K562 (cell line): ENCODE data around the gene KCNT1. TPM values are rescaled to one million over a fixed set of nuclear protein-coding genes. Genes with fewer than 3 reads are reported as not detected.
A peak's percentile ranks its signal among the peaks of the same experiment; 100 is the strongest.

ENCODE experiments used
- ATAC-seq: fragments of 200-7000 bp; cut with Tn5 transposase; 3 replicates; pipeline ENCODE4 v1.9.1; 2020; ENCODE audit warnings: moderate library complexity
- BruUV-seq: library from RNA; stranded (reverse); fragments of 400-500 nt; replicated peaks from 2 replicates; lab custom pipeline; 2021; lab: Mats Ljungman, UMichigan
- CTCF ChIA-PET: fragments of 300-600 bp; formaldehyde crosslinking; extraction: SDS; loops from one replicate; lab custom pipeline; 2021; ENCODE audit warnings: low intra/inter-chr PET ratio; lab: Yijun Ruan, JAX
- POLR2A ChIA-PET: fragments of 300-600, 350-650 bp; sonication (Branson Sonifier 250); formaldehyde crosslinking; extraction: SDS; loops from one replicate; lab custom pipeline; 2021; ENCODE audit warnings: antibody characterized with exemption, inconsistent platforms; lab: Yijun Ruan, JAX
- DNase-seq, 4 experiments: peaks; one replicate each; pipeline versions ENCODE4 v3.0.0 to v3.0.0-alpha.2; 2011 to 2018; ENCODE audit warnings: low spot score in 3 of 4, mixed read lengths in 3 of 4; ENCODE audit errors: extremely low read depth in 1 of 4
- FAIRE-seq: peaks from 2 replicates; lab custom pipeline; 2011; peaks lifted over from hg19 to GRCh38; lab: Jason Lieb, UNC
- H2AFZ ChIP-seq: 2 replicates; pipeline ENCODE4 v1.6.0; 2011; ENCODE audit warnings: low read depth, low read length, control low read depth, inconsistent platforms
- H3K27ac ChIP-seq: fragments of 200-600 bp; 3 replicates; pipeline ENCODE4 v1.8.0; 2011; ENCODE audit warnings: low read depth, mild to moderate bottlenecking, control low read depth, inconsistent platforms, low read length, moderate library complexity, mixed read lengths; ENCODE audit errors: extremely low read depth
- H3K27me3 ChIP-seq, 2 experiments: fragments of 300-600 bp in 1 of 2; 2 replicates in 1 of 2; 3 replicates in 1 of 2; pipeline versions ENCODE4 v1.6.0 to v1.8.0; 2011; ENCODE audit warnings: inconsistent platforms in 2 of 2, low read length in 2 of 2, mild to moderate bottlenecking in 1 of 2, mixed read lengths in 1 of 2, moderate library complexity in 1 of 2; ENCODE audit not compliant: control insufficient read depth in 2 of 2, insufficient read depth in 2 of 2
- H3K36me3 ChIP-seq: fragments of 300-600 bp; 3 replicates; pipeline ENCODE4 v1.8.0; 2011; ENCODE audit warnings: mild to moderate bottlenecking, low read length, inconsistent platforms; ENCODE audit not compliant: control insufficient read depth, insufficient read depth
- H3K4me1 ChIP-seq, 2 experiments: fragments of 200-600 bp in 1 of 2; replicated peaks in 1 of 2; 2 replicates in 1 of 2; 3 replicates in 1 of 2; pipeline versions ENCODE4 v1.5.1 to v1.8.0; 2011; ENCODE audit warnings: inconsistent platforms in 2 of 2, low read length in 2 of 2, mild to moderate bottlenecking in 1 of 2, mixed read lengths in 1 of 2, moderate library complexity in 1 of 2; ENCODE audit not compliant: control insufficient read depth in 2 of 2, insufficient read depth in 2 of 2
- H3K4me2 ChIP-seq: 2 replicates; pipeline ENCODE4 v1.6.1; 2011; ENCODE audit warnings: low read length, control low read depth, inconsistent platforms, mixed read lengths; ENCODE audit not compliant: insufficient read depth
- H3K4me3 ChIP-seq: fragments of 200-600 bp; sonication (generic), shearing (Covaris generic); 2 replicates; pipeline ENCODE4 v1.5.1; 2016; ENCODE audit warnings: control low read depth, inconsistent platforms
- H3K79me2 ChIP-seq: fragments of 200-600 bp; 3 replicates; pipeline ENCODE4 v1.8.0; 2011; ENCODE audit warnings: low read length, inconsistent platforms; ENCODE audit not compliant: control insufficient read depth, insufficient read depth
- H3K9ac ChIP-seq, 2 experiments: 2 replicates each; pipeline versions ENCODE4 v1.6.0 to v1.6.1; 2011; ENCODE audit warnings: low read depth in 2 of 2, low read length in 2 of 2, control low read depth in 1 of 2, inconsistent platforms in 1 of 2, mild to moderate bottlenecking in 1 of 2, mixed read lengths in 1 of 2; ENCODE audit not compliant: insufficient read depth in 1 of 2
- H3K9me1 ChIP-seq: one replicate; pipeline ENCODE4 v1.6.0; 2011; ENCODE audit warnings: inconsistent platforms, mild to moderate bottlenecking, low read length, moderate library complexity; ENCODE audit not compliant: control insufficient read depth, insufficient read depth
- H3K9me3 ChIP-seq: replicated peaks from 2 replicates; pipeline ENCODE4 v1.5.1; 2011; ENCODE audit warnings: low read depth, low read length, inconsistent platforms; ENCODE audit not compliant: control insufficient read depth, insufficient read depth
- H4K20me1 ChIP-seq: replicated peaks from 2 replicates; pipeline ENCODE4 v1.6.1; 2011; ENCODE audit warnings: low read length, inconsistent platforms, mixed read lengths; ENCODE audit not compliant: control insufficient read depth, insufficient read depth
- ARID1B ChIP-seq: fragments of 450-650 bp; IDR thresholded peaks from 2 replicates; pipeline ENCODE4 v1.6.1; 2016; ENCODE audit warnings: antibody characterized with exemption, mild to moderate bottlenecking, inconsistent platforms
- ARID3A ChIP-seq: IDR thresholded peaks from 2 replicates; pipeline ENCODE4 v1.6.1; 2012; ENCODE audit warnings: low read depth, low read length, improper control_type of control experiment, borderline replicate concordance
- KLF6 ChIP-seq: fragments of 250-450 bp; sonication (Bioruptor Pico); IDR thresholded peaks from 2 replicates; pipeline ENCODE4 v1.4.0; 2020; ENCODE audit warnings: mild to moderate bottlenecking, moderate library complexity, borderline replicate concordance
- MAX ChIP-seq: sonication (generic); formaldehyde crosslinking; IDR thresholded peaks from 2 replicates; pipeline ENCODE4 v1.9.0; 2022; ENCODE audit warnings: mild to moderate bottlenecking, missing genetic modification reagents
- ZNF121 ChIP-seq: sonication (generic); formaldehyde crosslinking; conservative IDR thresholded peaks from 2 replicates; pipeline ENCODE4 v1.8.0; 2022; ENCODE audit warnings: missing genetic modification reagents
- WGBS: fragments of 100-300 bp; shearing (Covaris generic); methylation state at CpG from one replicate; pipeline ENCODE4 v1.1.6; 2016; ENCODE audit warnings: low coverage, mixed read lengths; ENCODE audit not compliant: insufficient coverage; ENCODE audit errors: missing lambda C conversion rate; 5-methylcytosine and 5-hydroxymethylcytosine counted together
- in situ Hi-C: fragments of 300-500 bp; cut with MboI; formaldehyde crosslinking; loops from 4 replicates; pipeline ENCODE4 v1.15.0; 2018; ENCODE audit warnings: inconsistent platforms, mixed read lengths
- intact Hi-C: fragments of 100-400 bp; cut with micrococcal nuclease; formaldehyde crosslinking; loops from 2 replicates; pipeline ENCODE4 v1.14.2; 2022
- polyA plus RNA-seq, 8 experiments: library from polyadenylated mRNA; depleted of rRNA in 4 of 8; stranded (reverse) in 5 of 8; unstranded in 3 of 8; fragments of >200 nt; fragmentation: Nextera tagmentation in 2 of 8; fragmentation: Illumina TruSeq in 1 of 8; extraction: Ambion mirVana in 2 of 8; extraction: Trizol in 1 of 8; gene quantifications; 2 replicates each; pipeline versions ENCODE4 v1.2.1 to v1.2.3, GENCODE V29; 2011 to 2014; ENCODE audit warnings: inconsistent platforms in 1 of 8, missing spikeins in 1 of 8
- total RNA-seq, 7 experiments: library from RNA; depleted of rRNA in 6 of 7; stranded (reverse); fragments of >200 nt in 6 of 7; fragmentation: Illumina TruSeq in 2 of 7; extraction: Trizol in 2 of 7; gene quantifications; 2 replicates each; pipeline versions ENCODE4 v1.2.1 to v1.2.3, GENCODE V29; 2011 to 2021; ENCODE audit warnings: low replicate concordance in 1 of 7
- TF ChIP-seq, protein P1 (sequence below): fragments of 250-450 bp; sonication (Bioruptor Pico); IDR thresholded peaks from 2 replicates; pipeline ENCODE4 v1.4.0; 2020

Gene KCNT1
- total and polyA plus RNA-seq, 9 of the 15 experiments (the other 6 are each of a cell fraction or from before 2014, with no cell fraction given), result 0.05 TPM; not detected in 8

DNA sequence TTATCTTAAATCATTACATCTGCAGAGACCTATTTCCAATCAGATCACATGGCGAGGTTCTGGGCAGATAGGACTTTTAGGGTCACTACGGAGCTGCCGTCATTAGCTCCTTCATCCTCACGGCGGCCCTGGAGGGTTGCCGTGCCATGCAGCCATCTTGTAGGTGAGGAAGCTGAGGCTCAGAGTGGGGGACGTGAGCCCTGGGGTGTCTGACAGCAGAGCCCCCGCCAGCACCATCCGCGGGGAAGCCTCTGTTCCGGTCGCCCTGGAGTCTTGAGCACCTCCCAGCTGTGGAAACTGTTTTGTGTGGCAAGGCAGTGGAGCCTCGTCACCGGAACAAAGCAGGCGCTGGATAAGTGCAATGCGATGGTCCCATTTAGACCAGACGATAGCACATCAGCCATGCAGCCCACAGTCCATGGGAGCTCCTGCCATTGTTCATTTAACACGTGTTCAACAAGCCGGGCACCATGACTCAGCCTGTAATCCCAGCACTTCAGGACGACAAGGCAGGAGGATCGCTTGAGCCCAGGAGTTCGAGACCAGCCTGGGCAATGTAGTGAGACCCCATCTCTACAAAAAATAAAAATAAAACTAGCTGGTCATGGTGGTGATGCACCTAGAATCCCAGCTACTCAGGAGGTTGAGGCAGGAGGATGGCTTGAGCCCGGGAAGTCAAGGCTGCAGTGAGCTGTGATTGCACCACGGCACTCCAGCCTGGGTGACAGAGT, 61.9 kb downstream of the KCNT1 start:
- Histone ChIP-seq H3K9me1 (no peaks in the 10 kb centered on the region), H3K9me3 (peaks cover 3% of the 10 kb centered on the region; the same call in 1 of the 2 replicates), H3K27ac (no peak overlapping the region), H3K9ac (no peak overlapping the region), H3K4me3 (no peak overlapping the region), H2AFZ (no peak overlapping the region), H3K79me2 (no peaks in the 10 kb centered on the region), H3K36me3 (no peaks in the 10 kb centered on the region), H4K20me1 (peaks cover 5% of the 10 kb centered on the region; the same call in 1 of the 2 replicates), H3K27me3 (peaks cover 5 to 44% of the 10 kb centered on the region in 2 experiments; a peak in 4 of 5 replicates), H3K4me2 (no peak overlapping the region), H3K4me1 (peaks cover 0 to 17% of the 10 kb centered on the region in 2 experiments; a peak in 1 of 5 replicates)
- no peak for ATAC-seq
- ChIA-PET CTCF (no interaction called here), POLR2A (interaction anchor here (0.8 kb wide), 1 partner anchor 125 kb away, joined by 3 read pairs; the partner anchor contains the start of gene GLT6D1)
- TF ChIP-seq MAX (CRISPR knock-in tag) (no peak), ZNF121 (CRISPR knock-in tag) (peak; percentile 55; the same call in 1 of the 2 replicates), KLF6 (no peak)
- WGBS, result 2% methylated on average over 24 of the region's 24 CpGs
- FAIRE-seq, result no peak
- no peak for DNase-seq
- intact Hi-C loops (no loop called here), in situ Hi-C loops (no loop called here)
- BruUV-seq, result no TSS peak

DNA sequence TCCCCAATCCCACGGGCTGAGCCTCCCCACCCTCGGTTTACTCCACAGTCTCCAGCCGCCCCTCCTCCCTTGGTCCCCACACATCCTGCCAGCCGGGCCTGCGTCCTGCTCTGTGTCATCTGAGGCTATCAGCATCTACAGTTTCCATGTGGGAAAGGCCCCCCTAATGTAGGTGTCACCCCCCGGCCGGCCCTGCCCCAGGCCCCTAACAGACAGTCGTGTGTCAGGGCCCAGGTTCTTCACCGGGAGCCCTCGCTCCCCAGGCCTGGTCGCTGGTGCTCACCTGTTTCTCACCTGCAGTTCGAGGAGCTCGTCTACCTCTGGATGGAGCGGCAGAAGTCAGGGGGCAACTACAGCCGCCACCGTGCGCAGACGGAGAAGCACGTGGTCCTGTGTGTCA, 62.7 kb downstream of the KCNT1 start:
- peaks cover 3% of the 10 kb centered on the region; the same call in 1 of the 2 replicates for H3K9me3 ChIP-seq
- H3K4me1 ChIP-seq, result peaks cover 0 to 18% of the 10 kb centered on the region in 2 experiments; a peak in 1 of 5 replicates
- ATAC-seq, result no peak
- POLR2A ChIA-PET, result no interaction called here
- H3K36me3 ChIP-seq, result no peaks in the 10 kb centered on the region
- intact Hi-C loops (no loop called here), in situ Hi-C loops (no loop called here)
- no peak for FAIRE-seq
- no peak overlapping the region for H3K4me2 ChIP-seq
- no peak overlapping the region for H3K4me3 ChIP-seq
- 3% methylated on average over 19 of the region's 19 CpGs for WGBS
- CTCF ChIA-PET, result no interaction called here
- H3K9me1 ChIP-seq, result no peaks in the 10 kb centered on the region
- H3K79me2 ChIP-seq, result no peaks in the 10 kb centered on the region
- H2AFZ ChIP-seq, result no peak overlapping the region
- no TSS peak for BruUV-seq
- no peaks in the 10 kb centered on the region for H4K20me1 ChIP-seq
- H3K9ac ChIP-seq, result no peak overlapping the region
- no peak for DNase-seq
- peaks cover 5 to 40% of the 10 kb centered on the region in 2 experiments; a peak in 4 of 5 replicates for H3K27me3 ChIP-seq
- H3K27ac ChIP-seq, result no peak overlapping the region
- TF ChIP-seq, protein P1, sequence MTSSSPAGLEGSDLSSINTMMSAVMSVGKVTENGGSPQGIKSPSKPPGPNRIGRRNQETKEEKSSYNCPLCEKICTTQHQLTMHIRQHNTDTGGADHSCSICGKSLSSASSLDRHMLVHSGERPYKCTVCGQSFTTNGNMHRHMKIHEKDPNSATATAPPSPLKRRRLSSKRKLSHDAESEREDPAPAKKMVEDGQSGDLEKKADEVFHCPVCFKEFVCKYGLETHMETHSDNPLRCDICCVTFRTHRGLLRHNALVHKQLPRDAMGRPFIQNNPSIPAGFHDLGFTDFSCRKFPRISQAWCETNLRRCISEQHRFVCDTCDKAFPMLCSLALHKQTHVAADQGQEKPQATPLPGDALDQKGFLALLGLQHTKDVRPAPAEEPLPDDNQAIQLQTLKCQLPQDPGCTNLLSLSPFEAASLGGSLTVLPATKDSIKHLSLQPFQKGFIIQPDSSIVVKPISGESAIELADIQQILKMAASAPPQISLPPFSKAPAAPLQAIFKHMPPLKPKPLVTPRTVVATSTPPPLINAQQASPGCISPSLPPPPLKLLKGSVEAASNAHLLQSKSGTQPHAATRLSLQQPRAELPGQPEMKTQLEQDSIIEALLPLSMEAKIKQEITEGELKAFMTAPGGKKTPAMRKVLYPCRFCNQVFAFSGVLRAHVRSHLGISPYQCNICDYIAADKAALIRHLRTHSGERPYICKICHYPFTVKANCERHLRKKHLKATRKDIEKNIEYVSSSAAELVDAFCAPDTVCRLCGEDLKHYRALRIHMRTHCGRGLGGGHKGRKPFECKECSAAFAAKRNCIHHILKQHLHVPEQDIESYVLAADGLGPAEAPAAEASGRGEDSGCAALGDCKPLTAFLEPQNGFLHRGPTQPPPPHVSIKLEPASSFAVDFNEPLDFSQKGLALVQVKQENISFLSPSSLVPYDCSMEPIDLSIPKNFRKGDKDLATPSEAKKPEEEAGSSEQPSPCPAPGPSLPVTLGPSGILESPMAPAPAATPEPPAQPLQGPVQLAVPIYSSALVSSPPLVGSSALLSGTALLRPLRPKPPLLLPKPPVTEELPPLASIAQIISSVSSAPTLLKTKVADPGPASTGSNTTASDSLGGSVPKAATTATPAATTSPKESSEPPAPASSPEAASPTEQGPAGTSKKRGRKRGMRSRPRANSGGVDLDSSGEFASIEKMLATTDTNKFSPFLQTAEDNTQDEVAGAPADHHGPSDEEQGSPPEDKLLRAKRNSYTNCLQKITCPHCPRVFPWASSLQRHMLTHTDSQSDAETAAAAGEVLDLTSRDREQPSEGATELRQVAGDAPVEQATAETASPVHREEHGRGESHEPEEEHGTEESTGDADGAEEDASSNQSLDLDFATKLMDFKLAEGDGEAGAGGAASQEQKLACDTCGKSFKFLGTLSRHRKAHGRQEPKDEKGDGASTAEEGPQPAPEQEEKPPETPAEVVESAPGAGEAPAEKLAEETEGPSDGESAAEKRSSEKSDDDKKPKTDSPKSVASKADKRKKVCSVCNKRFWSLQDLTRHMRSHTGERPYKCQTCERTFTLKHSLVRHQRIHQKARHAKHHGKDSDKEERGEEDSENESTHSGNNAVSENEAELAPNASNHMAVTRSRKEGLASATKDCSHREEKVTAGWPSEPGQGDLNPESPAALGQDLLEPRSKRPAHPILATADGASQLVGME, result no peak
- no peak for TF ChIP-seq ARID1B
- TF ChIP-seq ARID3A, result no peak
